Activated CD4-positive, CD25-positive, alpha-beta regulatory T cell treated with anti-CD3 and anti-CD28 coated beads, Interleukin-2, amount 50 U/mL, for 24 hours (primary cell): Measurements from ENCODE around the gene ITFG2.
"Not testable (repeated sequence)": the region's sequence is repeated elsewhere in the genome, so short reads cannot be mapped to it uniquely, and the experiment has no call there.

Source experiments
- ATAC-seq, 2 donors: fragments of 150-1000 bp; cut with Tn5 transposase; one replicate each; pipeline ENCODE4 v1.10.0; 2021; ENCODE audit warnings: mild to moderate bottlenecking in 1 of 2, moderate library complexity in 1 of 2

The ITFG2 gene

DNA sequence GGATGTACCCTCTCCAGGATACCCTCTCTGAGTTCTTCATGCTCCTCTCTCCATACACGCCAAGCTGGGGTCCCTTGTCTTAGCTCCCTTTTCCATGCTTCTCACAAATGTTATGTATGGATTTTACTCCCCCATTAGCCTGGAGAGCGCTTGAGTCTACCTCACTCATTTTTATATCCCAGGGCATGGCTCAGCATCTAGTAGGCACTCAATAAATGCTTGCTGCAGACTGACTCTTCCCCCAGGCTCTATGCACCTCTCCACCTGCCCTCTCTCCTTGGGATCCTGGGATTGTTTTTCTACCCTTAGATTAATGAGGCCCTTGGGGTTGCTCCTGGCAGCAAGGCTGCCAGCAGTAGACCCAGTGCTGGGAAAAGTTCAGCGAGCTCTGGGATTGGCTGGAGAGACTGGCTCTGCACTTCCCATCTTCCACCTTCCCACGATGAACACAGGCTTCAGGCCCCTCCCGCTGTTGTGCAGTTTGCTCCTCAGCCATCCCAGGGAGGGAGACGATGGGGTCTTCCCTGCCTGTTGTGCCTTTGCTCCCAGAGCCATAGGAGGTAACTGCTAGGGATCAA lies 20.2 kb downstream of the ITFG2 start:
- ATAC-seq = no peak

DNA sequence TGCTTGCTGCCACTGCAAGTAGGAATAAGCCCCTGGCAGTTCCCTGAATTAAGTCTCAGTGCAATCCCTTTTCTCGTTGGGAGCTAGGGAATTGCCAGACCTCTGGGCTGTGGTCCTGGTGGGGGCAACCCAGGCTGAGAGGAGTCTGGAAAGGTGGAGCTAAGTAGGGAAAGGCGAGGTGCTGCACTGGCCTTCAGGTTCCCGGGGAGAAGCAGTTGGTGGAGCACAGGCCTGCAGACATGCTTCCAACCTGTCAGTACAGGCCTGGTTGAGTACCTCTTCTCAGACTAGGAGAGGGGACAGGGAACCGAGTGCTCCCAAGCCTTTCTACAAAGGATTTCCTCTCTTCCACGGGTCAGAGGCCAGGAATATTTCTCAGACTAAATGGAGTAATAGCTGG lies 20.9 kb downstream of the ITFG2 start:
- ATAC-seq = no peak

DNA sequence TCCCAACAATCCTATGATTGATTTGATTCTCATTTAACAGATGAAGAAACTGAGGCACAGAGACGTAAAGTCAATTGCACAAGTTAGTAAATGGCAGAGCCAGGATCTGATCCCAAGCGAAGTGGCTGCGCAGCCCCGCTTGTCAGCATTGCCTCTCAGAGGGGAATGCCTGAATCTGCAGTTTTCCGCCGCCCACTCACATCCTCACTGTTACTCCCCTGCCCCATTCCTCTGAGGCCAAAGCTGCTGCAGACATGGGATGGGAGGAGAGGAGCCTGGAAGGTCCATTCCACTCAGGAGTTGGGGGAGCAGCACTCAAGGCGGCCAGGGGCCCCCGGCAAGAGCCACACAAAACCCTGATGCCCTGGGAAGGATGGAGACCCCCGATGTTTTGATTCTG lies 21.3 kb downstream of the ITFG2 start:
- no peak for ATAC-seq

DNA sequence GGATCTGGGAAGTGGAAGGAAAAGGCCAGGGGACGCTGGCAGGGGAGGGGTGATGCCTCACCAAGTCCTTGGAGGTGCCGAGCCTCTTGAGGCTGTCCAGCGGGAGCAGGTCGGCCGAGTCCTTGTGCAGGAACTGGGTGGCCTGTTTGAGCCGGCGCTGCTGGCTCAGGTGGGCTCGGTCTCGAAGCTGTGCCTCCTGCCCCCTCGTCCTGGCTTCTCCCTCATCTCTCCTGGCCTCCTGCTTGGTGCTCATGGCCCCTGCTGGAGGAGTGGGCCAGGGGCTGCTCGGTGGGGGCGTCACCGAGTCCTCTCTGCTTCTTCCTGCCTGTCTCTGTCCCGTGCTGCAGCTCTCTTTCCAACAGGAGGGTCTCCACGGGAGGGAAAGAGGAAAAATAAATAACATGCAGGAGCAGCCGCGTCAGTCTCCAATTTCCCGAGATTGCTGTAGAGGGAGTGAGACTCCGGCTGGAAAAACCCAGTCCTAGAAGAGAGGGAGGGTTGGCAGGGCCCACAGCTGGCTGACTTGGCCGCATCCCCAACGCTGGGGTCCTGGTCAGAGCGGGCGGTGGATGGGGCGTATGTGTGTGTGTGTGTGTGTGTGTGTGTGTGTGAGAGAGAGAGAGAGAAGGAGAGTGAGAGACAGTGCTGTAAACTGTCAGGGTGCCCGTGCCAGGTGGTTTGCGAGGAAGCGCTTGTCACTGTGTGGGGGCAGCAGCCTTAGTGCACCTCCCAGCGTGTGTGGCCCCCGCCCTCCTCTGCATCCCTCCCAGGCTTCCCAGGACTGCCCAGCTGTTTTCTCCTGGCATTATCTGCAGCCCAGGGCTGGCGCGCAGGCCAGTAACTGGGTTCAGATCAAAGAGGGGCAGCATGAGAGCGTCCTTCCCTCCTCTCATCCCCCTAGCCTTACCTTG lies 22.4 kb downstream of the ITFG2 start, which contains the start of gene NRIP2:
Gene NRIP2, minus strand, starts transcription at position 455 of the 911 bp plus-strand sequence. Its CDS starts 52 bp downstream, at position 403.
- no peak for ATAC-seq

DNA sequence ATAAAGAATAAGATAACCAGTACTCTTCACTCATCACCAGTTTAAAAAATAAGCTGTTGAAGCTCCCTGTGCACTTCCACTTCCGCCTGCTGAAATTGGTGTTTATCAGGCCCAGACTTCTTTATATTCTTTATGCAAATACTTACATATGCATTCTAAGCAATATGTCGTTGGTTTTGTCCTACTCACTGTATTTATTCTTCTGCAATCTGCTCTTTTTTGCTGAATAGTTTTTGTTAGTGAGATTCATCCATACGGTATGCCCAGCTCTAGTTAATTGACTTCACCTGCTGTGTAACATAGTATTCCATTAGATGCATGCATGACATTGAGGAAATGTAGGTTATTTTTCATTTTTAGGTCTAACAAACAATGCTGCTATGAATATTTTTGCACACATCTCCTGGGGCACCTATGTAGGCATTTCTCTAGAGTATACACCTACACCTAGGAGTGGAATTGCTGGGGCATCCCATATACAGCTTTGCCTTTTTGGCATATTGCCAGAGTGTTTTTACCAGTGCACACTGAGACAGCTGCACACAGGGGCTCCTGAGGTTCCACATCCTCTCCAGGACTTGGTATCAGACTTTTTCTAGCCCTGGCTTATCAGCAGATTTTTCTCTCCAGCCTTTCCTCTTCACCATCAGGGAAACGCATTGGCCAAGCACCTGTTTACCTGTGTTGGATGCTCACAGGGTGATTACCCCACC lies 23.4 kb downstream of the ITFG2 start:
- ATAC-seq = no peak

DNA sequence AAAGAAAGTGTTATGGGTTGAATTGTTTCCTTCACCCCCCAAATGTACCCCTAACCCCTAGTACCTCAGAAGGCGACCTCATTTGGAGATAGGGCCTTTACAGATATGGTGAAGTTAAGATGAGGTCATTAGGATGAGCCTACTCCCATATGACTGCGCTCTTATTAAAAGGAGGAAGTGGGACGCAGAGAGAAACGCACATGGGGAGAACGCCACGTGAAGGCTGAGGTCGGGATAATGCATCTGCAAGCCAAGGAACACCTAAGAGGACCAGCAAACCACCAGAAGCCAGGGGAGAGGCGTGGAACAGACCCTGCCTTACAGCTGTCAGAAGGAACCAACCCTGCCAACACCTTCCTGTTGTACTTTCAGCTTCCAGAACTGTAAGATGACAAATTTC lies 24.1 kb downstream of the ITFG2 start:
- ATAC-seq = no peak

DNA sequence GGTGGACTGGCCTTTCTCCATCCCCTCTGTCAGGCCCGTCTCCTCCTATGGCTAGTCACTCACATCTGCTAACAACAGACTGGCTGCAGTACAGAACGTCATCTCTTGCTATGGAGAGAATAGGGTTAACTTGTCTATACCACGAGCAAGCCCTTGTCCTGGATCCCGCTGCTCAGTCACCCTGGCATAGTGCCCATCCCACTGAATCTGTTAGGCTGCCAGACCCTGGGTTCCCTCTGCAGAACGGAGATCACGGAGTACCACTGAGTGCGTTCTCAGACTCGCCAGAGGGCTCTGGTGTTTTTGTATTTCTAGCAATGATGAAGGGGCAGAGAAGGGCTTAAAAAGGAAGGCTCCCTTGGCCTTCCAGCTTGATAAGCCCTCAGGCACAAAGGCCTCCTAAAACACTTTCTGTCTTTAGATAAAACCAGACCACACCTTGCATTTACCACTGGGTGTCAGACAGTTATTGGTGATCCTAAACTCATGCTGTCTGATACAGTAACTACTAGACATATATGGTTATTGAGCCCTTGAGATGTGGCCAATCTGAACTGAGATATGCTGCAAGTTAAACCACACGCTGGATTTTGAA lies 28.7 kb downstream of the ITFG2 start:
- no peak for ATAC-seq

DNA sequence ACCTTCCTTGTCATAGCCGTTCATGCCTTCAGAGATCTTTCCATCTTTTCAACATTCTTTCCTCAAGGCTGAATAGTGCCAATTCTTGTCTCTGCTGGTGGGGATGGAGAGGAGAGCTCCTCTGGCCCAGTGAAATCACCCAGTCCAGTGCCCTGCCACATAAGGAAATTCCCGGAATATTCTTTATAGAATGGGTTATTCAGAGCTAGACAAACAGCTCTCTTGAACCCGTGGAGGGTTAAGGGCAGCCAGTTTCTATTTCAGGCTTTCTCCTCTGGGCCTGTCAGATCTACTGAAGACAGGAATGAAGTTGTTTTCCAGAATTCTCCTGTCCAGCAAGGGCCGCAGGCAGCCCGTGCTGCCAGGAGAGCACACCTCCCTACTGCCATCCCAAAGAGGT lies 30.5 kb downstream of the ITFG2 start:
- ATAC-seq = no peak

DNA sequence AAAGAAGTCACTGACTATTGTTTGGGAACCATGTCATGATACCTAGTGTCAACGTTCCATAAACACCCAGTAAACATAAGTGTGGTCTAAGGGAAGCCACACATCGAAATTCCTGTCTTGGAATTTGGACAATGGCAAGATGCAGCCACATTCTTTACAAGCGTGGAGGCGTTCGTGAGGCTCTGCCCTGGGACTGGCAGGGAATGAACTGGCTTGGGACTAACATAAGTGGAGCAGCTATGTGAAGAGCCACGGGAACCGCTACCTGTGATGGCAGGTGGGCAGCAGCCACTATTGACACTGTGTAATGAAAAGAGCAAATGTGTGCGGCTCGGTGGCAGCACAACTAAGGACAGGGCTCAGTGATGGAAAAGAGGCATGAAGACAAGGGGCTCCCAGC lies 32.3 kb downstream of the ITFG2 start:
- ATAC-seq = no peak

DNA sequence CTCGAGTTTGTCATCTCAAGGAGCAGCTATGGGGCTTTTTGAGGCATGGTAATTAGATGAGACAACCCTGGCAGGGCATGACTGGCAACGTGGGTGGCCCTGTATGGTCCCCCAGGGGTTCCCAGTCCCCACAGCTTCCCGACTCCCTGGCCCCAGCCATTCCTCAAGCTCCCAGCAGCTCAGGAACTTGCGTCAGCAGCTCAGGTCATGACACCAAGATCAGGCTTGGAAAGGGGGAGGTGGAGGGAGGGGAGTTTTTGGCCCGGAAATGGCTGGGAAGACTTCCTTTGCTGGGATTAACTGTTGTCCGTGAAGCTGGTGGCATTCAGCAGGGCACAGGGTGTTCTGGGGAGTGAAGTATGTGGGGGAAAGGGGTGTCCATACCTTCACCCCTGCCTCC lies 32.8 kb downstream of the ITFG2 start:
- no peak for ATAC-seq

DNA sequence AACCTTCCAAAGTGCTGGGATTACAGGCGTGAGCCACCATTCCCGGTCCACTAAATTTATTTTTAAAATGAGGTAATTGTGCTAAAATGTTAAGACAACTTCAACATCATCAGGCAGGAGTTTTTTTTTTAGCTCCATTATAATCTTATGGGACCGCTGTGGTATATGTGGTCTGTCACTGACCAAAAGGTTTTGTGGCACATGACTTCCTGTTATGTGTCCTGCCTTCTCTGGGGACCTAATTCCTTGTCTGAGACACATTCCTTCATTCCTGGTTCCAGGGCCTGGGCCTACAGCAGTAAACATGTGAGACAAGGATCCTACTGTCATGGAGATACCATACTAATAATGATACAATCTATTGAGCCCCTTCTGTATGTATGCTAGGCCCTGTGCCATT lies 39.5 kb downstream of the ITFG2 start:
- ATAC-seq = no peak

DNA sequence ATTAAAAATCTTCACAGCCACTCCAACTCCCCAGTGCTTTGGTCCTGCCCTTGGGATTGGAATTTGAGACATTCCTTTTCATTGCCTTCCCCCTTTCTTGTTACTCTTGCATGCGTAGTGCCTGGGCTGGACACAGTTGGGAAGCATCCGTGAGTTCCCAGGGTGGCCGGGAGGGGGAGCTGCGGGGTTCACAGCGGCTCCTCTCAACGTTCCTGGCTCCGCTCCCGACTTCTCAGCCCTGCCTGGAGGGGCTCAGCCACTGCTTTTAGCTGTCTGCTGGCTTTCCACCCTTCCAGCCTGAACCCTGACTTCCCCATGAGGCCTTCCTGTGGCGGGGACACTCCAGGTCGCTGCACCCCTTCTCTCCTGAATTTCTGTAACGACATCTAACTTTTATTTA lies 41.2 kb downstream of the ITFG2 start:
- ATAC-seq = peak; percentile 32 to 78

DNA sequence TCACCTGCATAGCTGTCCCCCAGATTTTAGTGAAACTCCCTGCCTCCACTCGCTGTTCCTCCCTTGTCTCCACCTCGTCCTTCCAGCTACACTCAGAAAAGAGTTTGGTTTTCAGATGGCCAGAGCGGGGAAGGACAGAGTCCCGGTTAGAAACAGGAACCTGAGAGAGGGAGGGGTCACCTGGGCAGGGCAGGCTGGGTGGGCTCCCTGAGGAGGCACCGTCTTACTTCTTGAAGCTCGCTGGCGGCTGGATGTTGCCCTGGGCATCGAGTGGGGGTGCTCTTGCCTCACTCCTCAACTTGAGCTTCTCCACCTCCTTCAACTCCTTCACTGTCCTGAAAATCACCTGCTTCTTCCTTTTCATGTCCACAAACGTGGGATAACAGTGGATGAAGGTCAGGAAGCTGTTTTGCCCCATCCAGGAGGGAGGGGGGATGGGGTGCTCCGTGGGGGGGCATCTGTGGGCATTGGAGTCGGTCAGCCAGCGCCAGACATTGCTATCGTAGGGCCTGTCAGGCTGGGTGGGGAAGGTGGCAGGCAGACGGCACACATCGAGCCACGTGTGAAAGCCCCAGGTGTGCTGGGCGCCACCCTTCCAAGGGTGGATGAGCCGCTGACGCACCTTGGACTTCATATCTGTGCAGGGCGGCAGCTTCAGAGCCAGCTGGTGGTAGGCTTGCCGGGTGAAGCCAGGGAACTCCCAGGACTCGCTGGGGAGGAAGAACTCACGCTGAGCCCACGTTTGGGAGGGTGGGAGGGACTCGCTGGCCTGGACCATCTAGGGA lies 42.4 kb downstream of the ITFG2 start:
- ATAC-seq = no peak

DNA sequence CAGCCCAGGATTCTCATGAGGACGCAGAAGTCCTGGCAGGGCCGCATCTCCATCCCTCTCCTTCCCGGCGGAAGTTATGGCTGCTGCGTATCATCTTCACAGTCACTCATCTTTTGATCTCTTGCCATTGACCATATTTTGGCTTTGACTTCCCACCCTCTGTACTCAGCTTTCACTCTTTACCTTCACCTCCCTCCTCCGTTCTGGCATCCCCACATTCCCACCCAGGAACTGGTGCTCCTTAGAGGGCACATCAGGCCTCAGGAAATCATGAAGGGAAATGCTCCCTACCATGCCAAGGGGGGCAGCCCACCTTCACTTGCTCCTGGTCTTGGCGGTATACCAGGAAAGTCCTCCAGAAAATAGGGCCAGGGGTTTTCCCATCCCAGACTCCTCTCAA lies 43.1 kb downstream of the ITFG2 start:
- no peak for ATAC-seq

DNA sequence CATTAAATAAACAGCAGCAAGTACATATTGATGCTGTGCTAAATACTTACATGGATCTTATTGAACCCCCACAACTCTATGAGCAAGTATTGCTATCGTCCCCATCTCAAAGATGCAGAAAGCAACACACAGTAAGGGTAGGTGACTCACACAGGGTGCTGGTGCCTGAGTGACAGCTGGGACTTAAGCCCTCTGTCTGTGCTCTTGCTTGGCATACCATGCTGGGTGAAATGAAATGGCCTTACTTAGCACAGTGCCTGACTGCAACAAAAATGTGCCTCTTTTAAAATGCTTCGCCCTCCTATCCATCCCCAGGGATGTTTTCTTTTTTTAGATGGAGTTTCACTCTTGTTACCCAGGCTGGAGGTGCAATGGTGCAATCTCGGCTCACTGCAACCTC lies 43.6 kb downstream of the ITFG2 start:
- no peak for ATAC-seq

DNA sequence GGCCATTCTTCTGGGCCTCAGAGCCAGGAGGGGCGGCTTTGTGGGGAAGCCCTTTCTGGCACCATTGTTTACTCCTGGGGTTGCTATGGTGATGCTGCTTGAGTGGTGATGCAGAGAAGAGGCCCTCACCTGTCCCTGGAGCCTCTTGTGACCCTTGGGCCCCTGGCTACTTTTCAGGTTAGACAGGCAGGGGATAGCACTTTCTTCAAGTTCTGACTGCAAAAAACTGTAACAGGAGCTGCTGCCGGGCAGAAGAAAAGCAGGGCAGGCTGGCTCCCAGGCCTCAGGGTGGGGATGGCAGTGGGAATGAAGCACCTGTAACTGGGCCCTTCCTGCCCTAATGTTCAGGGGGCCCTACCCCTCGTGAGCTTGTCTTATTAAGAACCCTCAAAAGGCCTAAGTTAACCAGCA lies 44.6 kb downstream of the ITFG2 start, which contains the start of gene TEX52:
Gene TEX52, minus strand, starts transcription at position 19 of the 411 bp plus-strand sequence. Its CDS starts 13 bp downstream, at position 6.
- no peak for ATAC-seq

DNA sequence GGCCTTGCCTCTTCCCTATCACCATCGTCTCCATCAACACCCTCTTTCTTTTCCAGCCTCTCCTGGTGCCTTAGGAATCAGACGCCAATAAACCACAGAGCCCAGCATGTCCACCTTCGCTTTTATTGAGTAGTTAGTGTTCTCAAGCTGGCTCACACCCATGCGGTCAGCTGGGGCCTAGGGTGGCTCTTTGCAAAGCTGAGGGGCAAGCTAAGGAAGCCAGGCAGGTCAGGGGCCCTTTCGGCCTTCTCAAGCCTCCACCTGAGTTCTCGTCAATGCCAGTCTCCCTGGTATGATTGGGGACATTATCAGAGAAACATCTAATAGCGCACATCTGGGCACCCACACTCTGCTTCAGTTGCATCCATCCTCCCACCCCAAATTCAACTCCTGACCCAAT lies 45.1 kb downstream of the ITFG2 start:
- no peak for ATAC-seq

DNA sequence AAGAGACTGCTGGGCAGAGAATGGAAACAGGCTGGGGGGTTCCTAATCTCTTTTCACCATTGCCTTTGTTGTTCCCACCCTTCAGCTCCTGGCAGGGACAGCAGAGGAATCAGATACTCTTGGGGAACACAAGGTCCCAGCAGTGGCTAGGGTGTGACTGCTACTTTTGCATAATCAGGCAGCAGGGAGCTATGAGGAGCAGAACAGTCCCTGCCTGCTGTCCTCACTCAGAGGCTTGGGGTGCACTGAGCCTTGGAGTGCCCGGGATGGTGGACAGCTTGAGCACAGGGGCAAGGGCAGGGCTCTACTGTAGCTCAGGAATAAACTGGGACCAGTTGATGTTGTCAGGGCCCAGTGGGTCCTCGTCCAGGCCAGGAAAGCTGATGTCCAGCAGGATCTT lies 45.9 kb downstream of the ITFG2 start:
- ATAC-seq = no peak

DNA sequence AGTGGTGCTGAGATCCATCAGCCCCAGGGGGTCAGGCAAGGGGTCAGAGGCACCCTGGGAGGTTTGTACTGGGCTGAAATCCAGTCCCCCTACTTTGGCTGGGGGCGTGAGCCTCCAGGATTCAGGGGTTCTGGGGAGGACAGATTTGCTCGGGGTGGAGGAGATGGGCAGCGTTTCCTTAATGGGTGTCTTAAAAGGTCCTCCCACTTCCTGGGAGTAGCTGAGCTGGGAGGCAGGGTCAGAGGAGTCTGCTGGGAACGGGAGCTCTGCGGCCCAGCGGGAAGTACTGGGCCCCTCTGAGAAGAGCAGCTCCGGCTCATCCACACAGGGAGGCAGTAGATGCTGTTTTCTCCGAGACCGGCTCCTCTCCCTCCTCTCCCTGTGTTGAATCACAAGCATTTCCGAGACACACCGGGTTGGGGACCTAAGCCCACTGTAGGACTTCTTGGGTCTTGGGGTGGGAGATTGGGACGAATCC lies 46.5 kb downstream of the ITFG2 start:
- no peak for ATAC-seq

DNA sequence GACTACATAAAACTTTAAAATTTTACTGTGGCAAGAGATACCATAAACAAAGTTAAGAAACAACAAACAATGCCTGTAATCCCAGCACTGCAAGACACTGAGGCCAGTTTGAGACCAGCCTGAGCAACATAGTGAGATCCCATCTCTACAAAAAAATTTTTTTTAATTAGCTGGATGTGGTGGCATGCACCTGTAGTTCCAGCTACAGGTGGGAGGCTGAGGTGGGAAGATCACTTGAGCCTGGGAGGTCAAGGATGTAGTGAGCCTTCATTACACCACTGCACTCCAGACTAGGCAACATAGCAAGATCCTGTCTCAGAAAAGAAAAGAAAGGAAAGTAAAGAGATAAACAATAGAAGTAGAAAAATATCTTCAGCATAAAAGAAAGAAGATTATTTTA lies 47.7 kb downstream of the ITFG2 start:
- no peak for ATAC-seq

DNA sequence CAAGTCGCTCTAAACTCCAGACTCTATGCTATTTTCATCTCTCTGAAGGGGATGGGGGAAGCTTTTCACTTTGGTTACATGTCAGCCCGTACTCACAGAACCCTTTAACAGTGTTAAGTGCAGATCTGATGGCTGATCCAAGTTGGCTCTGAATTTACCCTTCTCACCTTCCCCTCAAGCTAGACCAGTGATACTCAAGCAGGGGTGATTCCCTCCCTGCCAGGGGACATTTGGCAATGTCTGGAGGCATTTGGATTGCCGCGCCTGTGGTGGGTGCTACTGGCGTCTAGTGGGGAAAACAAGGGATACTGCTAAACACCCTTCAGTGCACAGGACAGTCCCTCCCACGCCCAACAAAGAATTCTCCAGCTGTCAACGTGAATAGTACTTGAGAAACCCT lies 50.4 kb downstream of the ITFG2 start:
- no peak for ATAC-seq

DNA sequence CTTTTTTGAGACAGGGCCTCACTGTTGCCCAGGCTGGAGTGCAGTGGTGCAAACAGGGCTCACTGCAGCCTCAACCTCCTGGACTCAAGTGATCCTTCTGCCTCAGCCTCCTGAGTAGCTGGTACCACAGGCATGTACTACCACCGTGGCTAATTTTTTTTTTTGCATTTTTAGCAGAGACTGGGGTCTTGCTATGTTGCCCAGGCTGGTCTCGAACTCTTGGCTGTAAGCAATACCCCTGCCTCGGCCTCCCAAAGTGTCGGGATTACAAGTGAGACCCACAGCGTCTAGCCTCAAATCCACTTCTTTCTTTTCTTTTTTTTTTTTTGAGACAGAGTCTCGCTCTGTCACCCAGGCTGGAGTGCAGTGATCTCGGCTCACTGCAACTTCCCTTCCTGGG lies 50.9 kb downstream of the ITFG2 start:
- ATAC-seq = not testable (repeated sequence)
